Measurements from ENCODE around the gene TBC1D10A. TPM values are rescaled to one million over a fixed set of nuclear protein-coding genes. Genes with fewer than 3 reads are reported as not detected.

The TBC1D10A gene
- total and polyA plus RNA-seq, 2 experiments from 2014 or later, result 3.3 to 8.8 TPM

GRCh38 chr22:30370641-30371230 is 44.0 kb upstream of the TBC1D10A start:
- H3K4me3 Mint-ChIP-seq, result no peak overlapping the region
- no peaks in the 10 kb centered on the region for H4K20me1 ChIP-seq (replicated peaks; ENCODE audit: insufficient read depth)
- H3K27ac ChIP-seq (ENCODE audit: low read depth), result no peak overlapping the region
- no peaks in the 10 kb centered on the region for H3K4me1 ChIP-seq (ENCODE audit: insufficient read depth)
- peaks cover 15% of the 10 kb centered on the region for H3K27me3 Mint-ChIP-seq (ENCODE audit: insufficient read depth, low read depth, poor library complexity)
- no peak overlapping the region for H3K4me3 ChIP-seq
- DNase-seq (ENCODE audit: low spot score) (no peak), ATAC-seq (no peak)
- H2AFZ ChIP-seq, result no peak overlapping the region
- H3K9me2 ChIP-seq (ENCODE audit: insufficient read depth), result no peaks in the 10 kb centered on the region
- no peaks in the 10 kb centered on the region for H3K27me3 ChIP-seq (ENCODE audit: insufficient read depth)
- TF ChIP-seq STAT1 (IDR thresholded peaks at IDR 0.05; ENCODE audit: unreplicated experiment) (no peak), NANOG (IDR thresholded peaks at IDR 0.05; ENCODE audit: borderline replicate concordance) (no peak), ZNF331 (CRISPR knock-in tag; IDR thresholded peaks at IDR 0.05; ENCODE audit: low read depth) (no peak), ZNF462 (CRISPR knock-in tag; IDR thresholded peaks at IDR 0.05) (no peak)
- H3K79me2 ChIP-seq (replicated peaks; ENCODE audit: insufficient read depth), result no peaks in the 10 kb centered on the region
- peaks cover 5% of the 10 kb centered on the region for H3K4me1 Mint-ChIP-seq
- peaks cover 3% of the 10 kb centered on the region for H3K36me3 Mint-ChIP-seq (ENCODE audit: low read depth)
- H3K27ac Mint-ChIP-seq, result no peak overlapping the region
- H3K36me3 ChIP-seq (ENCODE audit: insufficient read depth), result no peaks in the 10 kb centered on the region
- no peaks in the 10 kb centered on the region; the same call in 1 of the 2 replicates for H3F3A ChIP-seq (replicated peaks; ENCODE audit: low read depth)
- H3K9me3 Mint-ChIP-seq, result no peaks in the 10 kb centered on the region; the same call in 2 of the 3 replicates
- no peak overlapping the region for H3K4me2 ChIP-seq

- Histone ChIP-seq H3K9me2 (ENCODE audit: insufficient read depth) (no peaks in the 10 kb centered on the region), H3K79me2 (replicated peaks; ENCODE audit: insufficient read depth) (no peaks in the 10 kb centered on the region), H2AFZ (no peak overlapping the region), H3K27ac (ENCODE audit: low read depth) (no peak overlapping the region), H4K20me1 (replicated peaks; ENCODE audit: insufficient read depth) (no peaks in the 10 kb centered on the region), H3K36me3 (ENCODE audit: insufficient read depth) (no peaks in the 10 kb centered on the region), H3K4me3 (no peak overlapping the region), H3K4me2 (no peak overlapping the region), H3K27me3 (ENCODE audit: insufficient read depth) (no peaks in the 10 kb centered on the region), H3F3A (replicated peaks; ENCODE audit: low read depth) (no peaks in the 10 kb centered on the region), H3K4me1 (ENCODE audit: insufficient read depth) (peaks cover 1% of the 10 kb centered on the region)
- H3K36me3 Mint-ChIP-seq (ENCODE audit: low read depth), result peaks cover 6% of the 10 kb centered on the region; the same call in 2 of the 3 replicates
- H3K4me3 Mint-ChIP-seq, result no peak overlapping the region
- peaks cover under 1% of the 10 kb centered on the region for H3K4me1 Mint-ChIP-seq
- no peaks in the 10 kb centered on the region; the same call in 2 of the 3 replicates for H3K9me3 Mint-ChIP-seq
- H3K27ac Mint-ChIP-seq, result no peak overlapping the region
- H3K27me3 Mint-ChIP-seq (ENCODE audit: insufficient read depth, low read depth, poor library complexity), result peaks cover 18% of the 10 kb centered on the region
- ATAC-seq (no peak), DNase-seq (ENCODE audit: low spot score) (no peak)
- TF ChIP-seq EZH2phosphoT487 (IDR thresholded peaks at IDR 0.05; ENCODE audit: unreplicated experiment) (no peak), NANOG (IDR thresholded peaks at IDR 0.05; ENCODE audit: borderline replicate concordance) (no peak), ZNF462 (CRISPR knock-in tag; IDR thresholded peaks at IDR 0.05) (no peak), POLR2AphosphoS5 (IDR thresholded peaks at IDR 0.05; ENCODE audit: low read depth) (no peak)
Observed at GRCh38 chr22:30368420-30368819, 41.7 kb upstream of the TBC1D10A start.
